Panc1 (cell line): ENCODE results near the gene COL5A1. TPM values are rescaled to one million over a fixed set of nuclear protein-coding genes. Genes with fewer than 3 reads are reported as not detected.

ENCODE experiments used
- ATAC-seq: fragments of 200-7000 bp; cut with Tn5 transposase; 2 replicates; pipeline ENCODE4 v1.9.1; 2020; ENCODE audit warnings: mild to moderate bottlenecking, moderate library complexity
- BruUV-seq: library from RNA; stranded (reverse); fragments of 400-500 nt; replicated peaks from 2 replicates; lab custom pipeline; 2021; lab: Mats Ljungman, UMichigan
- CTCF ChIA-PET: fragments of 300-600 bp; sonication (Branson Sonifier 250); formaldehyde crosslinking; loops from one replicate; lab custom pipeline; 2022; ENCODE audit warnings: antibody characterized with exemption; lab: Charles Lee
- POLR2A ChIA-PET: fragments of 300-600 bp; sonication (Branson Sonifier 250); formaldehyde crosslinking; loops from one replicate; lab custom pipeline; 2022; ENCODE audit warnings: antibody characterized with exemption; lab: Charles Lee
- DNase-seq: peaks from one replicate; pipeline ENCODE4 v3.0.0-alpha.2; 2010; ENCODE audit warnings: low read depth, low spot score
- H3K27ac ChIP-seq: 2 replicates; pipeline ENCODE4 v1.5.1; 2011; ENCODE audit warnings: mild to moderate bottlenecking, low read length, inconsistent platforms
- H3K27me3 ChIP-seq: fragments of 200-500 bp; sonication (Bioruptor generic); 2 replicates; pipeline ENCODE4 v1.6.0; 2014; ENCODE audit warnings: low read length, inconsistent platforms; ENCODE audit not compliant: control insufficient read depth, insufficient read depth
- H3K36me3 ChIP-seq: fragments of 200-500 bp; sonication (Bioruptor generic); 2 replicates; pipeline ENCODE4 v1.5.1; 2014; ENCODE audit warnings: inconsistent platforms, mild to moderate bottlenecking, low read length, moderate library complexity; ENCODE audit not compliant: control insufficient read depth, insufficient read depth
- H3K4me1 ChIP-seq: 2 replicates; pipeline ENCODE4 v1.5.1; 2011; ENCODE audit warnings: inconsistent platforms, mild to moderate bottlenecking, low read length, moderate library complexity; ENCODE audit not compliant: control insufficient read depth, insufficient read depth
- H3K4me3 ChIP-seq, 2 experiments: 2 replicates each; pipeline ENCODE4 v1.5.1; 2011 to 2012; ENCODE audit warnings: low read depth in 2 of 2, low read length in 2 of 2, mild to moderate bottlenecking in 2 of 2, inconsistent platforms in 1 of 2, moderate library complexity in 1 of 2
- H3K9me3 ChIP-seq: fragments of 200-500 bp; sonication (Bioruptor generic); 2 replicates; pipeline ENCODE4 v1.5.1; 2014; ENCODE audit warnings: low read depth, mild to moderate bottlenecking, inconsistent platforms, low read length, moderate library complexity; ENCODE audit not compliant: control insufficient read depth, insufficient read depth
- POLR2AphosphoS5 ChIP-seq: IDR thresholded peaks from 2 replicates; pipeline ENCODE4 v1.6.1; 2012; ENCODE audit warnings: mild to moderate bottlenecking, low read depth, low read length, moderate library complexity
- SIN3A ChIP-seq: IDR thresholded peaks from 2 replicates; pipeline ENCODE4 v1.6.1; 2012; ENCODE audit warnings: low read depth, mild to moderate bottlenecking, low read length, moderate library complexity, borderline replicate concordance; ENCODE audit not compliant: insufficient read depth
- TCF7L2 ChIP-seq: IDR thresholded peaks from 2 replicates; pipeline ENCODE4 v1.6.1; 2011; ENCODE audit warnings: mild to moderate bottlenecking, low read depth, low read length, inconsistent platforms
- in situ Hi-C: cut with HindIII; loops from 2 replicates; pipeline ENCODE4 v1.10.0; 2016; ENCODE audit warnings: low sequenced_read_pairs, low pct_unique_long_range_greater_than_20kb
- intact Hi-C: fragments of 100-400 bp; cut with micrococcal nuclease; formaldehyde crosslinking; loops from one replicate; pipeline ENCODE4 v1.10.0; 2022; ENCODE audit not compliant: unreplicated experiment
- total RNA-seq: library from RNA; stranded (reverse); gene quantifications from one replicate; pipeline ENCODE4 v1.2.1, GENCODE V29; 2021; ENCODE audit not compliant: unreplicated experiment
- TF ChIP-seq, protein P1 (sequence below): fragments of 450-650 bp; IDR thresholded peaks from 2 replicates; pipeline ENCODE4 v1.5.1; 2017; ENCODE audit warnings: mild to moderate bottlenecking
- TF ChIP-seq, protein P2 (sequence below), 2 experiments: IDR thresholded peaks; 2 replicates each; pipeline ENCODE4 v1.6.1; 2011 to 2012; ENCODE audit warnings: low read depth in 2 of 2, control low read depth in 1 of 2, low read length in 1 of 2, mild to moderate bottlenecking in 1 of 2, moderate library complexity in 1 of 2; ENCODE audit not compliant: insufficient read depth in 1 of 2

COL5A1 gene
- total RNA-seq, 1 experiment from 2014 or later, result 5.7 TPM

DNA sequence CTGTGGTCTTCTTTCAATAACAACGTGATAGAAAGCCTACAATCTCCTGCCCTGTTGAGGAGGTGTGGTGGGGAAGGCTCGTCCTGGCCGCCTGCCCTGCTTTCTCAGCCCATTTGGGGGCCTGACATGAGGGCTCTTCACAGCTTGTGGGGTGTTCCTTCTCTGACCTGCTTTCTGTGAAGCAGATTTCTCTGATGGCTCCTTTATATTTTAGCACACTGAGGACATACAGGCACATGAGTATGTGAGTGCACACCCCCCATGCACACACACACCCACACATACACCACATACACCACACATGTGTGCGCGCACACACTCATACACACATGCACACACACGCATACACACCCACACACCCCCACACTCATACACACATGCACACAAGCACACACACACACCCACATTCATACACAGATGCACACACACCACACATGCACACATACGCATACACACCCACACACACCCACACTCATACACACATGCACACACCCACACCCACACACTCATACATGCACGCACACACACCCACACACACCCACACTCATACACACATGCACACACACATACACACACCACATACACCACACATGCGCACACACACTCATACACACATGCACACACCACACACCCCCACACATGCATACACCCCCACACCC, 117.5 kb downstream of the COL5A1 start:
- Histone ChIP-seq H3K27ac (no peak overlapping the region), H3K36me3 (no peaks in the 10 kb centered on the region), H3K9me3 (no peaks in the 10 kb centered on the region), H3K27me3 (no peaks in the 10 kb centered on the region), H3K4me3 (no peak overlapping the region), H3K4me1 (no peaks in the 10 kb centered on the region)
- intact Hi-C loops (no loop called here), in situ Hi-C loops (no loop called here)
- ChIA-PET CTCF (no interaction called here), POLR2A (no interaction called here)
- no TSS peak for BruUV-seq
- TF ChIP-seq POLR2AphosphoS5 (no peak), TCF7L2 (no peak), SIN3A (no peak)
- TF ChIP-seq, protein P1, sequence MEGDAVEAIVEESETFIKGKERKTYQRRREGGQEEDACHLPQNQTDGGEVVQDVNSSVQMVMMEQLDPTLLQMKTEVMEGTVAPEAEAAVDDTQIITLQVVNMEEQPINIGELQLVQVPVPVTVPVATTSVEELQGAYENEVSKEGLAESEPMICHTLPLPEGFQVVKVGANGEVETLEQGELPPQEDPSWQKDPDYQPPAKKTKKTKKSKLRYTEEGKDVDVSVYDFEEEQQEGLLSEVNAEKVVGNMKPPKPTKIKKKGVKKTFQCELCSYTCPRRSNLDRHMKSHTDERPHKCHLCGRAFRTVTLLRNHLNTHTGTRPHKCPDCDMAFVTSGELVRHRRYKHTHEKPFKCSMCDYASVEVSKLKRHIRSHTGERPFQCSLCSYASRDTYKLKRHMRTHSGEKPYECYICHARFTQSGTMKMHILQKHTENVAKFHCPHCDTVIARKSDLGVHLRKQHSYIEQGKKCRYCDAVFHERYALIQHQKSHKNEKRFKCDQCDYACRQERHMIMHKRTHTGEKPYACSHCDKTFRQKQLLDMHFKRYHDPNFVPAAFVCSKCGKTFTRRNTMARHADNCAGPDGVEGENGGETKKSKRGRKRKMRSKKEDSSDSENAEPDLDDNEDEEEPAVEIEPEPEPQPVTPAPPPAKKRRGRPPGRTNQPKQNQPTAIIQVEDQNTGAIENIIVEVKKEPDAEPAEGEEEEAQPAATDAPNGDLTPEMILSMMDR, result no peak
- TF ChIP-seq, protein P2, sequence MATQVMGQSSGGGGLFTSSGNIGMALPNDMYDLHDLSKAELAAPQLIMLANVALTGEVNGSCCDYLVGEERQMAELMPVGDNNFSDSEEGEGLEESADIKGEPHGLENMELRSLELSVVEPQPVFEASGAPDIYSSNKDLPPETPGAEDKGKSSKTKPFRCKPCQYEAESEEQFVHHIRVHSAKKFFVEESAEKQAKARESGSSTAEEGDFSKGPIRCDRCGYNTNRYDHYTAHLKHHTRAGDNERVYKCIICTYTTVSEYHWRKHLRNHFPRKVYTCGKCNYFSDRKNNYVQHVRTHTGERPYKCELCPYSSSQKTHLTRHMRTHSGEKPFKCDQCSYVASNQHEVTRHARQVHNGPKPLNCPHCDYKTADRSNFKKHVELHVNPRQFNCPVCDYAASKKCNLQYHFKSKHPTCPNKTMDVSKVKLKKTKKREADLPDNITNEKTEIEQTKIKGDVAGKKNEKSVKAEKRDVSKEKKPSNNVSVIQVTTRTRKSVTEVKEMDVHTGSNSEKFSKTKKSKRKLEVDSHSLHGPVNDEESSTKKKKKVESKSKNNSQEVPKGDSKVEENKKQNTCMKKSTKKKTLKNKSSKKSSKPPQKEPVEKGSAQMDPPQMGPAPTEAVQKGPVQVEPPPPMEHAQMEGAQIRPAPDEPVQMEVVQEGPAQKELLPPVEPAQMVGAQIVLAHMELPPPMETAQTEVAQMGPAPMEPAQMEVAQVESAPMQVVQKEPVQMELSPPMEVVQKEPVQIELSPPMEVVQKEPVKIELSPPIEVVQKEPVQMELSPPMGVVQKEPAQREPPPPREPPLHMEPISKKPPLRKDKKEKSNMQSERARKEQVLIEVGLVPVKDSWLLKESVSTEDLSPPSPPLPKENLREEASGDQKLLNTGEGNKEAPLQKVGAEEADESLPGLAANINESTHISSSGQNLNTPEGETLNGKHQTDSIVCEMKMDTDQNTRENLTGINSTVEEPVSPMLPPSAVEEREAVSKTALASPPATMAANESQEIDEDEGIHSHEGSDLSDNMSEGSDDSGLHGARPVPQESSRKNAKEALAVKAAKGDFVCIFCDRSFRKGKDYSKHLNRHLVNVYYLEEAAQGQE (IDR thresholded peaks at IDR 0.05; ENCODE audit: insufficient read depth in 1 of 2, low read depth in 2 of 2, low read length in 1 of 2), result no peak
- no peak for DNase-seq
- ATAC-seq, result no peak

DNA sequence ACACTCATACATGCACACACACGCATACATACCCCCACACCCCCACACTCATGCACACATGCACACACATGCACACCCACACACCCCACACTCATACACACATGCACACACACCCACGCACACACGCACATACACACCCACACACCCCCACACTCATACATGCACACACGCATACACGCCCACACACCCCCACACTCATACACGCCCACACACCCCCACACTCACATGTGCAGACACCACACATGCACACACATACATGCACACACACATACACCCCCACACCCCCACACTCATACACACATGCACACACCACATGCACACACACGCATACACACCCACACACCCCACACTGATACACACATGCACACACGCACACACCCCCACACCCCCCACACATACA, 118.3 kb downstream of the COL5A1 start:
- intact Hi-C loops (no loop called here), in situ Hi-C loops (no loop called here)
- CTCF ChIA-PET, result no interaction called here
- DNase-seq (no peak), ATAC-seq (no peak)
- POLR2A ChIA-PET, result no interaction called here
- TF ChIP-seq TCF7L2, result no peak
- TF ChIP-seq SIN3A, result no peak
- TF ChIP-seq, protein P2 (IDR thresholded peaks at IDR 0.05; ENCODE audit: insufficient read depth in 1 of 2, low read depth in 2 of 2, low read length in 1 of 2), result no peak
- TF ChIP-seq, protein P1, result no peak
- Histone ChIP-seq H3K9me3 (no peaks in the 10 kb centered on the region), H3K4me3 (no peak overlapping the region), H3K27ac (no peak overlapping the region), H3K27me3 (no peaks in the 10 kb centered on the region), H3K4me1 (no peaks in the 10 kb centered on the region), H3K36me3 (no peaks in the 10 kb centered on the region)
- no TSS peak for BruUV-seq
